Peyer's patch (tissue), 4 donors: ENCODE measurements around the gene KHDC4.

Source experiments
- POLR2A ChIP-seq, 2 donors: fragments of 450-650 bp; IDR thresholded peaks; one replicate each; pipeline ENCODE4 v1.5.1; 2017; ENCODE audit warnings: antibody characterized with exemption in 2 of 2, mild to moderate bottlenecking in 2 of 2, moderate library complexity in 2 of 2
- TF ChIP-seq, protein P1 (sequence below), 6 experiments: fragments of 450-650 bp in 4 of 6; fragments of 200-600 bp in 2 of 6; sonication (generic) in 1 of 6; IDR thresholded peaks; one replicate each; pipeline ENCODE4 v1.5.1; 2017 to 2019; ENCODE audit warnings: antibody characterized with exemption in 6 of 6, mild to moderate bottlenecking in 3 of 6, moderate library complexity in 1 of 6

DNA sequence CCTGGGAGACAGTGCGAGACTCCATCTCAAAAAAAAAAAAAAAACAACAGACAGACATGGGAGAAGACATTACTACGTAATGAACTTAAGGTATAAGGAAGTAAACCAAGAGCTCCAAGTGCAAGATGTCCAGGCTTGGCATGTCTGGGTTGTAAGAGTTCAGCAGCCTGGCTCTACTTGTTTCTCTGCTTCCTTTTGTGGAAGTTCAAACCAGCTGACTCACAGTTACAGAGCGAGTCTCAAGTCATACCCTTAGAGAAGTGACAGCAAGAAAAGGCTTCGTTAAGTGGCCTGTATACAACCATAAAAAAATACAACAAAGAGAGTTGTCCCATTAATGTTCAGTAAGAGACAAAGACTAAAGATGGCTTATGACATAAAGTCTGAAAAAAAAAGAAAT, 24.3 kb downstream of the KHDC4 start:
- TF ChIP-seq POLR2A (IDR thresholded peaks at IDR 0.05), result no peak
- TF ChIP-seq, protein P1, sequence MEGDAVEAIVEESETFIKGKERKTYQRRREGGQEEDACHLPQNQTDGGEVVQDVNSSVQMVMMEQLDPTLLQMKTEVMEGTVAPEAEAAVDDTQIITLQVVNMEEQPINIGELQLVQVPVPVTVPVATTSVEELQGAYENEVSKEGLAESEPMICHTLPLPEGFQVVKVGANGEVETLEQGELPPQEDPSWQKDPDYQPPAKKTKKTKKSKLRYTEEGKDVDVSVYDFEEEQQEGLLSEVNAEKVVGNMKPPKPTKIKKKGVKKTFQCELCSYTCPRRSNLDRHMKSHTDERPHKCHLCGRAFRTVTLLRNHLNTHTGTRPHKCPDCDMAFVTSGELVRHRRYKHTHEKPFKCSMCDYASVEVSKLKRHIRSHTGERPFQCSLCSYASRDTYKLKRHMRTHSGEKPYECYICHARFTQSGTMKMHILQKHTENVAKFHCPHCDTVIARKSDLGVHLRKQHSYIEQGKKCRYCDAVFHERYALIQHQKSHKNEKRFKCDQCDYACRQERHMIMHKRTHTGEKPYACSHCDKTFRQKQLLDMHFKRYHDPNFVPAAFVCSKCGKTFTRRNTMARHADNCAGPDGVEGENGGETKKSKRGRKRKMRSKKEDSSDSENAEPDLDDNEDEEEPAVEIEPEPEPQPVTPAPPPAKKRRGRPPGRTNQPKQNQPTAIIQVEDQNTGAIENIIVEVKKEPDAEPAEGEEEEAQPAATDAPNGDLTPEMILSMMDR (IDR thresholded peaks at IDR 0.05), result no peak
